Muscle of leg (tissue), 11 donors: Measurements from ENCODE around the gene SLC24A3. TPM values are rescaled to one million over a fixed set of nuclear protein-coding genes. Genes with fewer than 3 reads are reported as not detected.

ENCODE experiments used
- DNase-seq: peaks from one replicate; pipeline ENCODE4 v3.0.0; 2013
- H3K27ac ChIP-seq: one replicate; pipeline ENCODE4 v1.5.1; 2013; ENCODE audit warnings: mild to moderate bottlenecking, low read length, control low read depth
- H3K27me3 ChIP-seq: one replicate; pipeline ENCODE4 v1.6.1; 2013; ENCODE audit warnings: low read length; ENCODE audit not compliant: control insufficient read depth, insufficient read depth
- H3K36me3 ChIP-seq: one replicate; pipeline ENCODE4 v1.6.1; 2013; ENCODE audit warnings: low read length; ENCODE audit not compliant: control insufficient read depth, insufficient read depth
- H3K4me1 ChIP-seq: one replicate; pipeline ENCODE4 v1.6.1; 2013; ENCODE audit warnings: low read length; ENCODE audit not compliant: control insufficient read depth, insufficient read depth
- H3K4me3 ChIP-seq: one replicate; pipeline ENCODE4 v1.5.1; 2013; ENCODE audit warnings: low read length, control low read depth
- H3K9me3 ChIP-seq: replicated peaks from 2 replicates; pipeline ENCODE4 v1.6.1; 2013; ENCODE audit warnings: low read depth, low read length; ENCODE audit not compliant: control insufficient read depth
- WGBS: methylation state at CpG from one replicate; pipeline ENCODE4 v1.1.5; 2013; ENCODE audit warnings: missing lambda C conversion rate; ENCODE audit not compliant: insufficient coverage; 5-methylcytosine and 5-hydroxymethylcytosine counted together
- polyA plus RNA-seq, 8 donors: library from polyadenylated mRNA; unstranded; fragments of 120-200 nt; gene quantifications; one replicate each; pipeline versions ENCODE4 v1.2.1 to v1.2.3, GENCODE V29; 2013; ENCODE audit warnings: inconsistent platforms in 1 of 8, low replicate concordance in 1 of 8; ENCODE audit not compliant: insufficient read length in 8 of 8, insufficient read depth in 1 of 8
- total RNA-seq: library from RNA; stranded (reverse); fragments of 120-200 nt; gene quantifications from one replicate; pipeline ENCODE4 v1.2.4, GENCODE V29; 2013

Gene SLC24A3
- total and polyA plus RNA-seq, 9 donors = 5.9 to 21.6 (median 17.0) TPM

DNA sequence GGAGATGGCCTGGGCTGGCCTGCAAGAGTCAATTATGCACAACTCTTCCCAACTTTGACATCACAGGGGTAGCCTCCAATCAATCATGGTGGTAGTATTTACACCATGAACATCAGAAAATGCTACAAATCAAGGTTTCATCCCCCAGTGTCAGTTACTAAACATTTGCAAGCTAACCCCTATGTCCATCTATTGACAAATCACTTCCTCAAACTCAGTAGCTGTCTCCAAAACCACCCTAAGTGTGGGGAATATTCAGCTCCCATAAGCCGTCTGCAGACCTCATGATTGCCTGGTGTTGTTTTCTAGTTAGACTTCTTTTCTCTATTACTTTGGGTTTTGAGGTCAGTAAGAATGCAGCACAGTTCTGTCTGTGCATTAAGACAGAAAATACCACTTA is 344.8 kb downstream of the SLC24A3 start:
- Histone ChIP-seq H3K36me3 (no peaks in the 10 kb centered on the region), H3K27me3 (no peaks in the 10 kb centered on the region), H3K9me3 (no peaks in the 10 kb centered on the region), H3K4me1 (peaks cover 5% of the 10 kb centered on the region), H3K4me3 (no peak overlapping the region), H3K27ac (no peak overlapping the region)
- no peak for DNase-seq
- no CpG with 5 or more reads among the region's 1 CpG for WGBS

GRCh38 chr20:19560881-19561480 is 348.5 kb downstream of the SLC24A3 start:
- Histone ChIP-seq H3K27me3 (no peaks in the 10 kb centered on the region), H3K4me3 (no peak overlapping the region), H3K9me3 (no peaks in the 10 kb centered on the region), H3K4me1 (no peaks in the 10 kb centered on the region), H3K36me3 (no peaks in the 10 kb centered on the region), H3K27ac (no peak overlapping the region)
- DNase-seq = peak; percentile 11
- 0% methylated on average over 2 of the region's 8 CpGs for WGBS

GRCh38 chr20:19562426-19562825 is 350.0 kb downstream of the SLC24A3 start:
- no peak overlapping the region for H3K27ac ChIP-seq
- WGBS = 0% methylated on average over 1 of the region's 4 CpGs
- H3K4me1 ChIP-seq = no peaks in the 10 kb centered on the region
- no peaks in the 10 kb centered on the region for H3K36me3 ChIP-seq
- H3K9me3 ChIP-seq = no peaks in the 10 kb centered on the region
- H3K4me3 ChIP-seq = no peak overlapping the region
- DNase-seq = no peak
- H3K27me3 ChIP-seq = no peaks in the 10 kb centered on the region

- Histone ChIP-seq H3K9me3 (no peaks in the 10 kb centered on the region), H3K27me3 (no peaks in the 10 kb centered on the region), H3K4me1 (no peaks in the 10 kb centered on the region), H3K27ac (no peak overlapping the region), H3K4me3 (no peak overlapping the region), H3K36me3 (no peaks in the 10 kb centered on the region)
- WGBS = 97% methylated on average over 3 of the region's 3 CpGs
- no peak for DNase-seq
Observed at GRCh38 chr20:19564261-19564660, 351.8 kb downstream of the SLC24A3 start.

DNA sequence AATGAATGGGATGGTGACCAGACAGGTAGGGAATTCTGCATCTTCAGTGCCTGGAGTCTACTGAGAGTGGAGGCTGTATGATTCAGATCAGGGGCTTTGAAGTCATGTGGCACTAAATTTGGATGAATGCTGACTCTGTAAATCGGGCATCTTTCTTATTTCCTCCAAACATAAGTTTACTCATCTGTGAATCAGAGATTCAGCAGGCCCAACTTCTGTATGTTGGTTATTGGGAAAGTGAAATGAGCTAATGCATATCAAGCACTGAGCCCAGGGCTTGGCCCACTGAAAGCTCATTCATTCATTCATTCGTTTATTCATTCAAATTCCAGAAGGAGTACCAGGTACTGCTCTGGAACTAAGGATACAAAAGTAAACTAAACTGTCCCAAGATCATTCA is 353.3 kb downstream of the SLC24A3 start:
- Histone ChIP-seq H3K4me3 (no peak overlapping the region), H3K27ac (no peak overlapping the region), H3K36me3 (no peaks in the 10 kb centered on the region), H3K4me1 (no peaks in the 10 kb centered on the region), H3K9me3 (peaks cover 2% of the 10 kb centered on the region), H3K27me3 (no peaks in the 10 kb centered on the region)
- no peak for DNase-seq
- WGBS = no CpG with 5 or more reads among the region's 2 CpGs

DNA sequence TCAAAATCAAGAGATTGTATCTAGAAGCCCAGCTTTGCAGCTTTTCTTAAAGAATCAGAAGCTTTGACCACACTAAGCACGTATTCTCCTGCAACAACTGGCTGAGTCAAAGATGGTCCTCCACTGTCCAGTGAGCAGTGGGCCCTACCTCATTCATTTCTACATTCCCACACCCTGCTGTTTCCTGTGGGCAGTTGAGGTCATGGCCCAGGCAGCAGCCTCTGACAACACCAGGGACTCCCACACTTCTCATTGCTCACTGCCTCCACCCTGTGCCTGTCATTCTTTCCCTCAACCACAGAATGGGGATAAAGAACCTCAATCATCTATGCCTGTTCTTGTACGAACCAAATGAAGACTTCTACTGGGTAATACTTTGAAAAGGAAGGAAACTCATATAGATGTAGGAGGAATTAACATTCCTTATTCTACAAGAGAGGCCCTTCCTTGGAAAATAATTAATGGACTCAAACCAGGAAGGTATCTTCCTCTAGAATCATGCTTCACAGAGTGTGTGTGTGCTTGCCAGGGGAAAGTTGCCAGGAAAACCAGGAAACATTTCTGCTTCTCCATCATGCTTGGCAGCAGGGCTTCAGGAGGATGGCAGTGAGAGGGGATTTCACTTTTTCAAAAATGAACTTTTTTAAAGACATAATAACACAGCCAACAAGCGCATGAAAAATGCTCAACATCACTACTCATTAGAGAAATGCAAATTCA is 353.9 kb downstream of the SLC24A3 start:
- Histone ChIP-seq H3K36me3 (no peaks in the 10 kb centered on the region), H3K27me3 (no peaks in the 10 kb centered on the region), H3K9me3 (peaks cover 2% of the 10 kb centered on the region), H3K4me3 (no peak overlapping the region), H3K27ac (no peak overlapping the region), H3K4me1 (no peaks in the 10 kb centered on the region)
- peak; percentile 55 for DNase-seq
- WGBS = 73% methylated on average over 1 of the region's 3 CpGs

GRCh38 chr20:19568128-19568527 is 355.7 kb downstream of the SLC24A3 start:
- no CpG with 5 or more reads among the region's 2 CpGs for WGBS
- no peak overlapping the region for H3K4me3 ChIP-seq
- H3K4me1 ChIP-seq = no peaks in the 10 kb centered on the region
- no peaks in the 10 kb centered on the region for H3K27me3 ChIP-seq
- no peaks in the 10 kb centered on the region for H3K36me3 ChIP-seq
- peaks cover 2% of the 10 kb centered on the region for H3K9me3 ChIP-seq
- no peak for DNase-seq
- H3K27ac ChIP-seq = no peak overlapping the region

DNA sequence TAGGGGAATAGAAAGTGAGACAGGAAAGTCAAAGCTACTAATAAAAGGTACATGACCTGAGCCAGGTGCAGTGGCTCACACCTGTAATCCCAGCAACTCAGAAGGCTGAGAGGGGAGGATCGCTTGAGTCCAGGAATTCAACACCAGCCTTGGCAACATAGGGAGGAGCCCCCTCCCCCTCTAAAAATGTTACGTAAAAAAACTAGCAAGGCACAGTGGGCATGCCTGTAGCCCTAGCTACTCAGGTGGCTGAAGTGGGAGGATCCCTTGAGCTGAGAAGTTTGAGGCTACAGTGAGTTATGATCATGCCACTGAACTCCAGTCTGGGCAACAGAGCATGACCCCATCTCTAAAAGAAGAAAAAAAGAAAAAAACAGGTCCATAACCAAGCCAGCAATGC is 359.6 kb downstream of the SLC24A3 start:
- Histone ChIP-seq H3K27me3 (no peaks in the 10 kb centered on the region), H3K36me3 (no peaks in the 10 kb centered on the region), H3K4me1 (no peaks in the 10 kb centered on the region), H3K9me3 (peaks cover 2% of the 10 kb centered on the region), H3K4me3 (no peak overlapping the region), H3K27ac (no peak overlapping the region)
- WGBS = no CpG with 5 or more reads among the region's 2 CpGs
- DNase-seq = no peak

- no peaks in the 10 kb centered on the region for H3K9me3 ChIP-seq
- H3K4me1 ChIP-seq = no peaks in the 10 kb centered on the region
- no peaks in the 10 kb centered on the region for H3K36me3 ChIP-seq
- no peaks in the 10 kb centered on the region for H3K27me3 ChIP-seq
- H3K27ac ChIP-seq = no peak overlapping the region
- no peak for DNase-seq
- WGBS = no CpG with 5 or more reads among the region's 3 CpGs
- no peak overlapping the region for H3K4me3 ChIP-seq
Observed at GRCh38 chr20:19577692-19578091, 365.2 kb downstream of the SLC24A3 start.

- Histone ChIP-seq H3K9me3 (no peaks in the 10 kb centered on the region), H3K4me3 (no peak overlapping the region), H3K36me3 (no peaks in the 10 kb centered on the region), H3K4me1 (peaks cover 6% of the 10 kb centered on the region), H3K27ac (no peak overlapping the region), H3K27me3 (no peaks in the 10 kb centered on the region)
- 51% methylated on average over 5 of the region's 7 CpGs for WGBS
- no peak for DNase-seq
Observed at GRCh38 chr20:19582782-19583181, 370.3 kb downstream of the SLC24A3 start.
